HG02763 (cell line): Measurements from ENCODE around the gene NECTIN4.
"Not testable (repeated sequence)": the region's sequence is repeated elsewhere in the genome, so short reads cannot be mapped to it uniquely, and the experiment has no call there.

Source experiments
- ATAC-seq: cut with Tn5 transposase; IDR thresholded peaks from one replicate; pipeline ENCODE4 v1.9.1; 2021; ENCODE audit warnings: mild to moderate bottlenecking, moderate library complexity; ENCODE audit not compliant: unreplicated experiment

NECTIN4 gene

GRCh38 chr1:161089251-161089924, at the start of gene NECTIN4:
TSS of gene NECTIN4 (minus strand) at chr1:161089558. CDS start at chr1:161089296, 262 bp downstream.
- no peak for ATAC-seq

DNA sequence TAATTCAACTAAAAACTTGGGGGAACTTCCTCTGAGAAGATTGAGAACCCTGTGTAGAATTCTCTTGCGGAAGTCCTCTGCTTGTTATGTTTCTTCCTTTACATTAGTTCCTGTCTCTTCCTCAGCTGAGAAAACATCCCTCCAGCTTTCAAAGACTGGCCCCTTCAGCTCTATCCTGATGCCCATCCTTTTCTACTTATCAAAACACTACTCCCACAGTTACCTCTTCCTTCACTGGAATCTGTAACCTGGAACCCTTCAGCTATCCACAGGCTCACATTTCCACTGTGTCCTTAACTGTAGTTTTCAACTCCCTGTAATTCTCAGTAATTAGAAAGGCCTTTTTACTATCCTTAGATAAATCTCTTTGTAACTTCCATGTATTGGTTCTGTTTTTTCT, 49.1 kb upstream of the NECTIN4 start:
- ATAC-seq, result no peak

DNA sequence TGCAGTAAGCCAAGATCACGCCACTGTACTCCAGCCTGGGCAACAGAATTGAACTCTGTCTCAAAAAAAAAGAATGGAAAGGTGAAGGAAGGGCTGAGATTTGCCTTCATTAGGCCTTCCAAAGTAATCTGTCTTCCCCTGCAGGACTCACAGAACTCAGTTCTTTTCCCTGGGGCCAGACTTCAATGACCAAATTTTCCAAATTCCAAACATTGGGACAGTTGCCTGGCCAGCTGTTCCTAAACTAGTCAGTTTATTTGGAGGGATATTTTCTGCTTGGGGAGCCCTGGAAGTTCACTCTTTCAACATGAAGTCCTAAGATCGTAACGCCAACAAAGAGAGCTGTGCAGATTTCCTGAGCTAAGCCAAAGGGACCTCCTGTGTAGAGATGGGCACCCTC, 48.5 kb upstream of the NECTIN4 start:
- no peak for ATAC-seq

DNA sequence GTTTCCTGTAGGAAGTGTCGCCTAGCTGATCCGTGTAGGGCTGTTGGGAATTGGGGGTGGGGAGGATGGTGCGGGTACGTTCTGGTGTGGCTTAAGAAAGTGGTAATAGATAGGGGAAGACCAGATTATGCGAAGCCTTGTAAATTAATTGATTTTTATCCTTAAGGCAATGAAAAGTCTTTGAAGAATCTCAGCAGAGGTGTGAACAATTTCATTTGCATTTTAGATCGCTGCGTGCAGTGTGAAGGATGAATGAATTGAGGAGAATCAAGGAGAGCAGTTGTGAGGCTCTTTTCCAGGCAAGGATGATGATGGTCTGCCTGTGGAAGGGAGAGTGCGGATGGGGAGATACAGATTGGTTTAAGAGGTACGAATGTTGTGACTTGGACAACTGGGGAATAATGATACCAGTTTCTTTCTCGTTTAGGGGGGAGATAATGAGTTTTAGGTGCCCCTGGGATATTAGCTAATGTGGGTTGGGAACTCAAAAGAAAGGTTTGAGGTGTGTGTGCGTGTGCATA, 43.9 kb upstream of the NECTIN4 start:
- no peak for ATAC-seq

DNA sequence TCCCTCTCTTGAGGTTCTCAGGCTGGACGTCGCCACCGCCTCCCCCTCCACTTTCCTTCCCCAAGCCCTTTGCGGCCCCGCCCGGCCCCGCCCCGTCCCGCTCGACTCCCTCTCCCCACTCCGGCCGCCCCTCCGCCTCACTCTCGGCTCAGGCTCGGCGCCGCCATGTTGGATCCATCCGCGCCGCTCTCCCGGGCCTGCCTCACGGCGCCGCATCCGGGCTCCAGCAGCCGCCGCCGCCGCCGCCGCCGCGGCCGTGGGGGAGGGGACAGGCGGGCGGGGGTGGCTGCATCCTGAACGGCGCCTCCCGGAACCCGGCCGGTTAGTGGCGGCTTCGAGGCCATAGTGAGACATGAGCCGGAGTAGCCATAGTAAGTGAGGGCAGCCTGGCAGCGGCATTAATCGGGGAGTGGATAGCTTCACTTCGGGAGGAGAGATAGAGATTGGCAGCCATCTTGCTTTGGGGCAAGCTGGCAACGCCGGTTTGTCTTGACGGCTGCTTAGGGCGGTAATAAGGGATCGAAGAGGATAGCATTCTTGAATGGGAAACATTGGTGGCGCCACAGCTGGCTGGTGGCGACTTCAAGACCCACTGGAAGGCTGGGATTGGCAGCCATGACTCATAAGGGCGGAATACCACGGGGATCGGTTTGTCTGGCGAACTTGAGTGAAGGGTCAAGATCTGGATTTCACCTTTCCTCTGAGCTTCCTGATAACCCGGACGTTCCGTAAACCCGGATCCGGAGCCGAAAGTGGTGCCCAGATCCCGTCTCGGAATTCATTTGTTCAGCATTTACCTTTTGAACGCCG, 43.3 kb upstream of the NECTIN4 start, which contains the start of gene DEDD:
Gene DEDD (minus strand): TSS at position 258 of the 810 bp plus-strand sequence. CDS start 8,205 bp downstream, outside the sequence.
- peak; percentile 93 for ATAC-seq

DNA sequence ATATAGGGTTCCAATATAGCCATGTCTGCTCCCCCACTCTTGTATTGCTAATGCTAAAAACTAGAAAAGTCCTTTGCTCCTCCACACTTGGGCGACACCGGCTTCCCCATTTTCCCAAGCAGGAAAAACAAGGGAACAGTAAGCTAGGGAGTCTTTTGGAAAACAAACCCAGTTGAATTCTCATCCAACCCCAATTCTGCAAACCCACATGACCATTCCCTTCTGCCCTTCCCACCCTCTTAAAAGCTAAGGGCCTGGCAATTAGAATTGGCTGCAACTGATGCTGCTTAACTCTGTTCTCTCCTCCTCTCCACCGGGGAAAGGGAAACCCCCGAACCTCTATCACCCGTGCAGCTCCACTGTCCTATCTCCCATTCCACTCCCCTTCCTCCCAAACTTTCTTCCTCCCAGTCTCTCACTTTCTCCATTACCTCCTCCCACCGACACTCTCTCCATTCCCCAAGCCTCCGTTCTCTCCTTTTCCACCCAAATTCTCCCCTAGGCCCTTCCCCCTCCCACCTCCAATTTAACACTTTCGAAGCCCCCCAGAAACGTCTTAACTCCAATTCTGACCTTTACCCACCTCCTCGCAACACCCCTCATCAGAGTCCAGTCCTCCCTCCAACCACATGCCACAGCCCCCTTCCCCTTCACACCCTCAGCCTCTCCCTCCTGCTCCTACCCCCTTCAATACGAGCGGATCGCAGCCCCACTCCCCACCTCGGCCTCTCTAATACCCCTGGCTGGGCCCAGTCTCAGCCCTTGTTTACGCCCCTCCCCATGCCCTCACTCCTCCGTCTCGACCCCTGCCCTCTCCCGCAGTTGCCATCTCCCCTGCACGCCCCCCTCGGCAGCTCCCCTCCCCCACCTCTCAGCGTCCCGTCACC, 42.4 kb upstream of the NECTIN4 start:
- ATAC-seq, result no peak

GRCh38 chr1:161130266-161130665, 40.9 kb upstream of the NECTIN4 start:
- ATAC-seq, result no peak

DNA sequence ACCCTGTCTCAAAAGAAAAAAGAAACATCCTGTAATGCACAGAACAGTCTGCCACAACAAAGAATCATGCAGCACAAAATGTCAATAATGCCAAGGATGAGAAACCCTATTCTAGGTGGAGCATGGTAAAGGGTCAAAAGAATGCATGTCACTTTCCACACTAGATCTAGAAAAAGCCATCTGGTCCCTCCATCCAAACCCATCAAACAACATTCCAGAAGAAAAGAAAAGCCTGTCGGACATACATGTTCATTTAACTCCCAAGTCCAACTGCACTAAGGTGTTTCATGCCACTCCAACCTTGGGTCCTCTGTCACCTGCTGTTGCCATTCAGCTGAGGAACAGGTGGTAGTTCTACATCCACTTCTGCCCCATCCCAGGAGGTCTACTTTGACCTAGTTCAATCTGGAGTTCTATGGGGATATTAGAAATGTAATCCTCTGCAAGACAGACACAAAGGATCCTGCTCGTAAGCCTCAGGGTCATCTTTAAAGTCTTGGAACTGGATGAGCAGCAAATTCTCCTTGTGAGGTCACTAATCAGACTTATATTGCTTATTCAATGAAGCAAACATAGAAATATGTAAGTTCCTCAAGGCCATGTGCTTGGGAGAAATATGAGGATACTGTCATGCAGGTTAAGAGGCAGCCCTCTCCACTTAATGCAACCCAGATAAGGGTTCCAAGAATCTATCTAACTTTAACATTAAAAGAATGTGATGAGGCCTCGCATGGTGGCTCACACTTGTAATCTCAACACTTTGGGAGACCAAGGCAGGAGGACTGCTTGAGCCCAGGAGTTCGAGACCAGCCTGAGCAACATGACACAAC, 39.4 kb upstream of the NECTIN4 start:
- no peak for ATAC-seq

DNA sequence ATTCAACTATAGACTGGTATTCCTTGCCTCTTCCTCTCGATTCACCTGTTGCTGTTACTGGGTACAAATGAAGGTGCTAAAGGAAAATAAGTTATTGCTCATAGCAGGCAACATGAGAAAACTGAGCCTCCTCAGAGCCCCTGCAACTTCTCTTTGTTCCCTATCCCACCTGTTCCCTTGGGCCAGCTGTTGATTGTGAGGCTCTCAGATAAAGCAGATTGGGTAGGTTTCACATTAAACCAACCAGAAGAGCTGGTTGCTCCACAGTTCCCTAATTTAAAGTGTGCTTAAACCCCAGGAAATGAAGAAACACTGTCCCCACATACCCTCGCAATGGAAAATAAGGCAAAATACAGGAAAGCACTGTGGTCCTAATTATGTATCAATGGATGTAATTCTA, 38.3 kb upstream of the NECTIN4 start:
- ATAC-seq, result no peak

- no peak for ATAC-seq
Observed at GRCh38 chr1:161122967-161123366, 33.6 kb upstream of the NECTIN4 start.

GRCh38 chr1:161121834-161122233, 32.5 kb upstream of the NECTIN4 start:
- ATAC-seq, result no peak

DNA sequence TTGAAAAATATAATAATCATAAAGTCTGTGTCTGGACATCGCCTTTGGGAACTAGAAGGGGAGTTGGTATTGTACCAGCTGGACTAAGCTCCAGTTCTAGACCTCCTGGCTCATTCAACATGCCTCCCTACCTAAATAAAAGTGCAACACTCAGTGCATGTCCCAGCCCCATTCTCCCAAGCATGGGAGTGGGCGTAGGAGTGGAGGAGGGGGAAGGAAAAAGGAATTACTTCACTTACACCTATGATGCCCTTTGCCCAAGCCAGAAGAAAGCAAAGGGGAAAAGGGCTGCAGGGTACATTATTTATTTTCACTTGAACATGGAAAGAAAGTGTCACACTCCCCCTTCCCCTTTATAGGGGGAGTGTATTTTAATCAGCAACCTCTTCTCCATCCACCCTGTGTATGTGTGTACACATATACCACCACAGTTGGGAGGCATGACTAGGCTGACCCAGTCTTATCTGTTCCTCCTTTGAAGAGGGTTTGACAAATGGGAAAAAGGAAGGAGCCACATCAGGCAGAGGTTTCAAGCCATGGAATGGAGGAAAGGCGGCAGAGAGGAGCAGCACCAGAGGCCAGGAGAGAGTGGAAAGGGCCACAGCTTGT, 31.8 kb upstream of the NECTIN4 start:
- no peak for ATAC-seq

DNA sequence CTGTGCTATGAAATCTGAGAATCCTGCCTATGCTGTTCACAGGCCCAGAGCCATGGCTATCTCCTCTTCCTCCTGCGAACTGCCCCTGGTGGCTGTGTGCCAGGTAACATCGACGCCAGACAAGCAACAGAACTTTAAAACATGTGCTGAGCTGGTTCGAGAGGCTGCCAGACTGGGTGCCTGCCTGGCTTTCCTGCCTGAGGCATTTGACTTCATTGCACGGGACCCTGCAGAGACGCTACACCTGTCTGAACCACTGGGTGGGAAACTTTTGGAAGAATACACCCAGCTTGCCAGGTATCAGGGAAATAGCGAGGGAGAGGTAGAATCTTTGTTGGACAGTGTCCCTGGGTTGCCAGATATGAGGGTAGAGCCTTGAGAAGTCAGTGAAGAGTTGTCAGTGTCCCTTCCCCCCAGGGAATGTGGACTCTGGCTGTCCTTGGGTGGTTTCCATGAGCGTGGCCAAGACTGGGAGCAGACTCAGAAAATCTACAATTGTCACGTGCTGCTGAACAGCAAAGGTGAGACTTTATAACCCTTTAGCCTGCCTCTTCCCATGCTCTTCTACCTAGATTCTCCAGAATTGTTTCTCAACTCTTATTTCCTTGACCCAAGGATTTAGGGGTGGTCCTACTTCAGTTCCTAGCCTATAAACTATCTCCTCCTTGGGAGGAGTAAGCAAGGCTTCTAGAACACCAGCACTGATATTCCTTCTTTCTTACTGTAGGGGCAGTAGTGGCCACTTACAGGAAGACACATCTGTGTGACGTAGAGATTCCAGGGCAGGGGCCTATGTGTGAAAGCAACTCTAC, 29.9 kb upstream of the NECTIN4 start:
- no peak for ATAC-seq

- ATAC-seq, result peak; percentile 76
Observed at GRCh38 chr1:161117759-161118581, 28.6 kb upstream of the NECTIN4 start, which contains the start of the genes NIT1 and PFDN2. TSS of gene NIT1 (plus strand) at chr1:161118105. CDS start at chr1:161118177, 72 bp downstream. TSS of gene PFDN2 (minus strand) at chr1:161118037. CDS start at chr1:161118026, 11 bp downstream.

DNA sequence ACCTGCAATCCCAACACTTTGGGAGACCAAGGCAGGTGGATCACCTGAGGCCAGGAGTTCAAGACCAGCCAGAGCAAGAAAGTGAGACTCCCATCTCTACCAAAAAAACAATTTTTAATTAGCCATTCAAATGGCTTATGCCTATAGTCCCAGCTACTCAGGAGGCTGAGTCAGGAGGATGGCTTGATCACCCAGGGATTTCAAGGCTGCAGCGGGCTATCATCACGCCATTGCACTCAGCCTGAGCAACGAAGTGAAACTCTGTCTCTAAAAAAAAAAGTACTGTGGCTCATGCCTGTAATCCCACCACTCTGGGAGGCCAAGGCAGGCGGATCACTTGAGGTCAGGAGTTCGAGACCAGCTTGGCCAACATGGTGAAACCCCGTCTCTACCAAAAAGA, 26.6 kb upstream of the NECTIN4 start:
- not testable (repeated sequence) for ATAC-seq

GRCh38 chr1:161115132-161115711, 25.9 kb upstream of the NECTIN4 start:
- no peak for ATAC-seq

- ATAC-seq, result no peak
Observed at GRCh38 chr1:161114556-161114955, 25.2 kb upstream of the NECTIN4 start.
